Measurements from ENCODE around the gene PRKAR1B. TPM values are rescaled to one million over a fixed set of nuclear protein-coding genes. Genes with fewer than 3 reads are reported as not detected.

Gene PRKAR1B
- total RNA-seq, 1 experiment from 2014 or later, result 14.1 TPM

DNA sequence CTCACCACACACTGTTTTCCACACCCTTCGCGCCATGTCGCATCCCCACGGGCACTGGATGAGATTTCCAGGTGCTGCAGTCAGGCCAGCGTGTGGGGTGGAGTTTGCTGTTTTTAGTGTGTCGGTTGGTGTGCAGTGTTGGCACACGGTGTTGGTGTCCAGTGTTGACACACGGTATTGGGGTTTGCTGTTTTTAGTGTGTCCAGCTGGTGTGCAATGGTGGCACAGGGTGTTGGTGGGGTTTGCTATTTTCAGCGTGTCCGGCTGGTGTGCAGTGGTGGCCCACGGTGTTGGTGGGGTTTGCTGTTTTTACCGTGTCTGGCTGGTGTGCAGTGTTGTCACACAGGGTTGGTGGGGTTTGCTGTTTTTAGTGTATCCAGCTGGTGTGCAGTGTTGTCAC lies 20.1 kb upstream of the PRKAR1B start (continued):
- TF ChIP-seq SRF (IDR thresholded peaks at IDR 0.05; ENCODE audit: low read depth) (no peak), SP1 (IDR thresholded peaks at IDR 0.05; ENCODE audit: low read depth) (no peak)

DNA sequence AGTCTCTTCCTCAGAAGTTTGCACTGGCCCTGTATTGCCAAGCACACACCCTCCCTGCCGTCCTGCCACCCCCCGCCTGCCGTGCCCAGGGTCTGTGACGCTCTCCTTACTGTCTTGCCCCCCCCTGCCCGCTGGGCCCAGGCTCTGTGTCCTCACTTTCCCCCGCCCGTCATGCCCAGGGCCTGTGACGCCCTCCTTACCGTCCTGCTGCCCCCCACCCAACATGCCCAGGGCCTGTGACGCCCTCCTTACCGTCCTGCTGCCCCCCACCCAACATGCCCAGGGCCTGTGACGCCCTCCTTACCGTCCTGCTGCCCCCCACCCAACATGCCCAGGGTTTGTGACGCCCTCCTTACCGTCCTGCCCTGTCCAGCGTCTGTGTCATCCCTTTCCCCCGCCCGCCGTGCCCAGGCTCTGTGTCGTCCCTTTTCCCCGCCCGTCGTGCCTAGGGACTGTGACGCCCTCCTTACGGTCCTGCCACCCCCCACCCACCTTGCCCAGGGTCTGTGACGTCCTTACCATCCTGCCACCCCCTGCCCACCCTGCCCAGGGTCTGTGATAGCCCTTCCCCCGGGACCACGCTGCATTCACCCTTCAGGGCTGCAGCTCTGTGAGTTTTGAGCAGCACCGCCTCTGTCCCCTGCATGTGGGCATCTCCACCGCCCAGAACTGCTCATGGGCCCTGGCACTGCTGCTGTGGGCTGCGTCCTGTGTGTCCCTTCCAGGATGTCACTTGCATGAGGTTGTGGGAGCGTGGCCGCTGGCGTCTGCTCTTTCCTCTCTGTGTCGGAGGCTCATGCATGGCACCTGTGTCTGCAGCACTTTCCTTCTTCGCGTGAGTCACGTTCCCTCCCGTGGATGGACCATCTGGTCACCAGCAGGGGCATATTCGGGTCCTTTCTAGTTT lies 19.3 kb upstream of the PRKAR1B start:
- Histone ChIP-seq H2AFZ (ENCODE audit: low read depth, low read length, poor library complexity, severe bottlenecking) (no peak overlapping the region), H3K27ac (ENCODE audit: low read depth, low read length) (no peak overlapping the region), H3K36me3 (ENCODE audit: control insufficient read depth in 1 of 2, insufficient read depth in 2 of 2, low read length in 2 of 2) (peaks cover 3 to 25% of the 10 kb centered on the region in 2 experiments; a peak in 3 of 4 replicates), H3K4me2 (ENCODE audit: low read length) (no peak overlapping the region), H4K20me1 (ENCODE audit: insufficient read depth) (no peaks in the 10 kb centered on the region), H3K27me3 (ENCODE audit: insufficient read depth, low read length) (no peaks in the 10 kb centered on the region), H3K4me1 (ENCODE audit: control insufficient read depth in 1 of 2, insufficient read depth in 2 of 2, low read length in 2 of 2) (peaks cover 0 to 6% of the 10 kb centered on the region in 2 experiments; a peak in 1 of 4 replicates), H3K79me2 (ENCODE audit: insufficient read depth, low read length) (peaks cover 53% of the 10 kb centered on the region), H3K9me3 (ENCODE audit: control insufficient read depth in 1 of 2, insufficient read depth in 1 of 2, low read depth in 1 of 2, low read length in 2 of 2) (no peaks in the 10 kb centered on the region), H3K9ac (ENCODE audit: low read length) (no peak overlapping the region), H3K9me2 (ENCODE audit: insufficient read depth) (no peaks in the 10 kb centered on the region), H3K4me3 (replicated peaks in 1 of 2; ENCODE audit: low read depth in 1 of 2, low read length in 2 of 2) (no peak overlapping the region)
- TF ChIP-seq, protein P1, sequence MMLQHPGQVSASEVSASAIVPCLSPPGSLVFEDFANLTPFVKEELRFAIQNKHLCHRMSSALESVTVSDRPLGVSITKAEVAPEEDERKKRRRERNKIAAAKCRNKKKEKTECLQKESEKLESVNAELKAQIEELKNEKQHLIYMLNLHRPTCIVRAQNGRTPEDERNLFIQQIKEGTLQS (IDR thresholded peaks at IDR 0.05), result no peak
- no peak for TF ChIP-seq CBX3 (IDR thresholded peaks at IDR 0.05; ENCODE audit: low read depth)
- no peak for TF ChIP-seq CEBPB (IDR thresholded peaks at IDR 0.05; ENCODE audit: low read depth)
- no peak for TF ChIP-seq FOSL1 (IDR thresholded peaks at IDR 0.05; ENCODE audit: low read depth)
- no peak for TF ChIP-seq ZFX (IDR thresholded peaks at IDR 0.05)
- no peak for TF ChIP-seq JUND (IDR thresholded peaks at IDR 0.05)
- POLR2A ChIA-PET, result no interaction called here
- BruUV-seq (replicated peaks), result no TSS peak
- DNase-seq (ENCODE audit: low read depth, low spot score) (no peak), ATAC-seq (no peak)
- CTCF ChIA-PET, result no interaction called here
- intact Hi-C loops (cut with micrococcal nuclease), result no loop called here
- RAD21 ChIA-PET (ENCODE audit: low non-redundant PET in 1 of 2, low total read pairs in 2 of 2, uncharacterized antibody in 2 of 2, unreplicated experiment in 2 of 2), result no interaction called here

Data from HCT116 (cell line).